Measurements from ENCODE around the gene PTH2R. TPM values are rescaled to one million over a fixed set of nuclear protein-coding genes. Genes with fewer than 3 reads are reported as not detected.
"Not testable (repeated sequence)": the region's sequence is repeated elsewhere in the genome, so short reads cannot be mapped to it uniquely, and the experiment has no call there.

Gene PTH2R
- total and polyA plus RNA-seq, 2 of the 4 experiments (the other 2 are of a cell fraction): under 0.01 TPM; not detected in 1

DNA sequence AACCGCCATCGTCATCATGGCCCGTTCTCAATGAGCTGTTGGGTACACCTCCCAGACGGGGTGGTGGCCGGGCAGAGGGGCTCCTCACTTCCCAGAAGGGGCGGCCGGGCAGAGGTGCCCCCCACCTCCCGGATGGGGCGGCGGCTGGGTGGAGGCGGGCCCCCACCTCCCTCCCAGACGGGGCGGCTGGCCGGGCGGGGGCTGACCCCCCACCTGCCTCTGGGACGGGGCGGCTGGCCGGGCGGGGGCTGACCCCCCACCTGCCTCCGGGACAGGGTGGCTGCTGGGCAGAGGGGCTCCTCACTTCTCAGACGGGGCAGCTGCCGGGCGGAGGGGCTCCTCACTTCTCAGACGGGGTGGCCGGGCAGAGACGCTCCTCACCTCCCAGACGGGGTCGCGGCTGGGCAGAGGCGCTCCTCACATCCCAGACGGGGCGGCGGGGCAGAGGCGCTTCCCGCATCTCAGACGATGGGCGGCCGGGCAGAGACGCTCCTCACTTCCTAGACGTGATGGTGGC is 29.2 kb upstream of the PTH2R start:
- intact Hi-C loops (cut with micrococcal nuclease); H3K4me2 ChIP-seq (ENCODE audit: low read depth, low read length); H4K91ac ChIP-seq (ENCODE audit: insufficient read depth, low read depth, low read length); H3K4ac ChIP-seq (ENCODE audit: low read depth, low read length); H3K4me3 ChIP-seq (ENCODE audit: insufficient read depth, low read depth, low read length); H2BK15ac ChIP-seq (ENCODE audit: low read depth, low read length); H3K18ac ChIP-seq (ENCODE audit: low read depth, low read length); H3K9ac ChIP-seq (ENCODE audit: low read depth, low read length); H2BK120ac ChIP-seq (ENCODE audit: low read depth, low read length); H3K79me1 ChIP-seq (ENCODE audit: low read depth in 1 of 2, low read length in 2 of 2); BruUV-seq (replicated peaks); H3K23ac ChIP-seq (ENCODE audit: low read depth, low read length); CTCF ChIA-PET; H3K56ac ChIP-seq (ENCODE audit: extremely low read depth, insufficient read depth, low read length); H2BK5ac ChIP-seq (ENCODE audit: low read depth, low read length, poor library complexity, severe bottlenecking); H2AK5ac ChIP-seq (ENCODE audit: low read depth, low read length); DNase-seq; ATAC-seq (ENCODE audit: low read depth); H3K9me3 ChIP-seq (ENCODE audit: control insufficient read depth, insufficient read depth, low read length); H3K4me1 ChIP-seq (ENCODE audit: control insufficient read depth, insufficient read depth, low read length); H4K5ac ChIP-seq (ENCODE audit: low read depth, low read length); H3K9me1 ChIP-seq (ENCODE audit: insufficient read depth, low read length); H3K27ac ChIP-seq (ENCODE audit: insufficient read depth, low read length); POLR2A ChIA-PET (ENCODE audit: unreplicated experiment); H2AK9ac ChIP-seq (replicated peaks; ENCODE audit: low read depth, low read length, poor library complexity); dilution Hi-C loops (cut with HindIII; ENCODE audit: low sequenced_read_pairs, unreplicated experiment); H2AFZ ChIP-seq (replicated peaks; ENCODE audit: low read length, poor library complexity); H3K27me3 ChIP-seq (ENCODE audit: control insufficient read depth, insufficient read depth, low read length); H3K36me3 ChIP-seq (ENCODE audit: control insufficient read depth, insufficient read depth, low read length); H3K14ac ChIP-seq (replicated peaks; ENCODE audit: low read depth, low read length); H4K20me1 ChIP-seq (ENCODE audit: insufficient read depth, low read length); H4K8ac ChIP-seq (ENCODE audit: low read depth in 2 of 2, low read length in 2 of 2); H2BK20ac ChIP-seq (ENCODE audit: low read depth, low read length): not testable (repeated sequence)
- no CpG with 5 or more reads among the region's 40 CpGs for WGBS, 2 experiments (ENCODE audit: extremely low coverage in 2 of 2, insufficient read length in 1 of 2)
- in situ Hi-C loops (cut with MboI; ENCODE audit: low sequenced_read_pairs): loop anchor here (25.0 kb wide), 2 partner anchors 1185 to 1585 kb away; no protein-coding TSS in a partner anchor

Measured in IMR-90 (cell line).